Osteoblast (primary cell): ENCODE results near the gene LRRFIP1. TPM values are rescaled to one million over a fixed set of nuclear protein-coding genes. Genes with fewer than 3 reads are reported as not detected.

ENCODE experiments used
- DNase-seq: peaks from one replicate; pipeline ENCODE4 v3.0.0; 2011; ENCODE audit warnings: low spot score, mixed read lengths; ENCODE audit not compliant: insufficient read length; ENCODE audit errors: missing footprints
- H2AFZ ChIP-seq: 2 replicates; pipeline ENCODE4 v1.6.0; 2011; ENCODE audit warnings: mild to moderate bottlenecking, low read length
- H3K27ac ChIP-seq: 2 replicates; pipeline ENCODE4 v1.5.1; 2011; ENCODE audit warnings: mild to moderate bottlenecking, low read depth, low read length, moderate library complexity
- H3K27me3 ChIP-seq: 2 replicates; pipeline ENCODE4 v1.6.0; 2012; ENCODE audit warnings: mild to moderate bottlenecking, control low read depth, inconsistent platforms, low read length, moderate library complexity; ENCODE audit not compliant: insufficient read depth
- H3K36me3 ChIP-seq: 2 replicates; pipeline ENCODE4 v1.5.1; 2011; ENCODE audit warnings: mild to moderate bottlenecking, low read length, control low read depth, moderate library complexity; ENCODE audit not compliant: insufficient read depth
- H3K4me1 ChIP-seq: 2 replicates; pipeline ENCODE4 v1.5.1; 2011; ENCODE audit warnings: mild to moderate bottlenecking, low read length, control low read depth, moderate library complexity; ENCODE audit not compliant: insufficient read depth
- H3K4me2 ChIP-seq: 2 replicates; pipeline ENCODE4 v1.6.0; 2011; ENCODE audit warnings: mild to moderate bottlenecking, low read length; ENCODE audit not compliant: insufficient read depth
- H3K4me3 ChIP-seq: fragments of 200-600 bp; sonication (generic); 3 replicates; pipeline ENCODE4 v1.5.1; 2012; ENCODE audit warnings: mild to moderate bottlenecking, low read length, inconsistent platforms; ENCODE audit not compliant: insufficient read depth
- H3K79me2 ChIP-seq: 2 replicates; pipeline ENCODE4 v1.6.0; 2012; ENCODE audit warnings: mild to moderate bottlenecking, low read length, control low read depth, inconsistent platforms; ENCODE audit not compliant: insufficient read depth
- H3K9me3 ChIP-seq: 2 replicates; pipeline ENCODE4 v1.5.1; 2011; ENCODE audit warnings: low read depth, low read length, control low read depth
- H4K20me1 ChIP-seq: 2 replicates; pipeline ENCODE4 v1.6.0; 2012; ENCODE audit warnings: mild to moderate bottlenecking, low read length, control low read depth; ENCODE audit not compliant: insufficient read depth
- CTCF ChIP-seq: IDR thresholded peaks from 2 replicates; pipeline ENCODE4 v1.5.1; 2011; ENCODE audit warnings: mild to moderate bottlenecking, low read depth, low read length, moderate library complexity; ENCODE audit errors: extremely low read depth
- total RNA-seq: library from RNA; depleted of rRNA; stranded (reverse); fragments of >200 nt; gene quantifications from 2 replicates; pipeline ENCODE4 v1.2.3, GENCODE V29; 2012

LRRFIP1 gene
- total RNA-seq, 1 donor: 51.8 TPM

- no peaks in the 10 kb centered on the region for H3K9me3 ChIP-seq
- DNase-seq: peak; percentile 96
- H4K20me1 ChIP-seq: peaks cover 4% of the 10 kb centered on the region
- H2AFZ ChIP-seq: no peak overlapping the region
- no peak overlapping the region for H3K4me3 ChIP-seq
- H3K27me3 ChIP-seq: no peaks in the 10 kb centered on the region
- no peak for TF ChIP-seq CTCF
- no peaks in the 10 kb centered on the region for H3K36me3 ChIP-seq
- H3K4me2 ChIP-seq: no peak overlapping the region
- H3K4me1 ChIP-seq: peaks cover 14% of the 10 kb centered on the region
- peaks cover 7% of the 10 kb centered on the region for H3K79me2 ChIP-seq
- H3K27ac ChIP-seq: no peak overlapping the region
Observed at GRCh38 chr2:237623428-237624403, 3.7 kb upstream of the LRRFIP1 start.

GRCh38 chr2:237624565-237624964 lies 2.8 kb upstream of the LRRFIP1 start:
- Histone ChIP-seq H3K4me3 (no peak overlapping the region), H3K9me3 (no peaks in the 10 kb centered on the region), H3K27me3 (no peaks in the 10 kb centered on the region), H3K4me2 (no peak overlapping the region), H4K20me1 (peaks cover 9% of the 10 kb centered on the region), H3K4me1 (peaks cover 18% of the 10 kb centered on the region), H3K27ac (no peak overlapping the region), H3K79me2 (peaks cover 13% of the 10 kb centered on the region), H2AFZ (no peak overlapping the region), H3K36me3 (no peaks in the 10 kb centered on the region)
- no peak for TF ChIP-seq CTCF
- peak; percentile 59 for DNase-seq

GRCh38 chr2:237625216-237625705 lies 2.1 kb upstream of the LRRFIP1 start:
- Histone ChIP-seq H3K4me2 (no peak overlapping the region), H3K27ac (no peak overlapping the region), H3K27me3 (no peaks in the 10 kb centered on the region), H3K4me3 (no peak overlapping the region), H4K20me1 (peaks cover 9% of the 10 kb centered on the region), H2AFZ (no peak overlapping the region), H3K9me3 (no peaks in the 10 kb centered on the region), H3K36me3 (no peaks in the 10 kb centered on the region), H3K79me2 (peaks cover 18% of the 10 kb centered on the region), H3K4me1 (peaks cover 22% of the 10 kb centered on the region)
- TF ChIP-seq CTCF: no peak
- DNase-seq: peak; percentile 85

- no peak for TF ChIP-seq CTCF
- DNase-seq: peak; percentile 48
- H3K27me3 ChIP-seq: no peaks in the 10 kb centered on the region
- no peaks in the 10 kb centered on the region for H3K36me3 ChIP-seq
- peaks cover 9% of the 10 kb centered on the region for H4K20me1 ChIP-seq
- H2AFZ ChIP-seq: no peak overlapping the region
- no peak overlapping the region for H3K27ac ChIP-seq
- no peak overlapping the region for H3K4me3 ChIP-seq
- H3K4me2 ChIP-seq: no peak overlapping the region
- H3K79me2 ChIP-seq: peaks cover 24% of the 10 kb centered on the region
- no peaks in the 10 kb centered on the region for H3K9me3 ChIP-seq
- peaks cover 22% of the 10 kb centered on the region for H3K4me1 ChIP-seq
Observed at GRCh38 chr2:237625777-237626176, 1.6 kb upstream of the LRRFIP1 start.
